ENCODE measurements around the gene DAB2IP.

DAB2IP gene

DNA sequence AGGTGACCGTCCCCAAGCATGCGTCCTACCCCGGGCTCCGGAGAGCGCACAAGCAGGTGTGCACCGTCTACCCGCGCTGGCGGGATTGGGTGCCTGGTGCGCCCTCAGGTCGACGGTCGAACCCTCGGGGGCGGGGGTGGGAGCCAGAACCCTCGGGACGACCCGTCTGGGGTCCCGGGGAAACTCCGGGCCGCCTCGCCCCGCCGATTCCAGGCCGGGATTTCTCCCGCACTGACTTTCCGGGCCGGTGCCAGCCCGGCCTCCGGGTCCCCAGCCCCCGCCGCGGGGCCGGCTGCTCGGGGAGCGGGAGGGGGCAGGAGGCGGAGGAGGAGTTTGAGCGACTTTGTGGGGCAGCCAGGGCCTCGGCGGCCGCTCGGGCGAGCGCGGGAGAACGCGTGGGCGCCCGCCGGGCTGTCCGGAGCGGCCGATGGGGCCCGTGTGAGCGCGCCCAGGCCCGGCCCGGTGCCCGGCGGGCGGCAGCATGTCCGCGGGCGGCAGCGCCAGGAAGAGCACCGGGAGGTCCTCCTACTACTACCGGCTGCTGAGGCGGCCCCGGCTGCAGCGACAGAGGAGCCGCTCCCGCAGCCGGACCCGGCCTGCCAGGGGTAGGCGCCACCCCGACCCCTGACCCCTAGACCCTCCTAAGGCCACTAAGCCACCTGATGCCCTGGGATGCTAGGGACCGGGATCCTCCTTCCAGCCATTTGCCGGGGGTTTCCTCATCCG lies at the start of gene DAB2IP:
Gene DAB2IP (plus strand): TSS at position 340 of the 726 bp plus-strand sequence. CDS start 142 bp downstream, at position 482.
- TF ChIP-seq ZNF384 (IDR thresholded peaks at IDR 0.05) (no peak), HDGF (IDR thresholded peaks at IDR 0.05; ENCODE audit: borderline replicate concordance) (no peak), L3MBTL2 (conservative IDR thresholded peaks at IDR 0.05) (no peak), FOXM1 (IDR thresholded peaks at IDR 0.05; ENCODE audit: borderline replicate concordance) (peak; percentile 65; the same call in 1 of the 2 replicates), NFRKB (IDR thresholded peaks at IDR 0.05) (no peak)
- TF ChIP-seq, protein P1, sequence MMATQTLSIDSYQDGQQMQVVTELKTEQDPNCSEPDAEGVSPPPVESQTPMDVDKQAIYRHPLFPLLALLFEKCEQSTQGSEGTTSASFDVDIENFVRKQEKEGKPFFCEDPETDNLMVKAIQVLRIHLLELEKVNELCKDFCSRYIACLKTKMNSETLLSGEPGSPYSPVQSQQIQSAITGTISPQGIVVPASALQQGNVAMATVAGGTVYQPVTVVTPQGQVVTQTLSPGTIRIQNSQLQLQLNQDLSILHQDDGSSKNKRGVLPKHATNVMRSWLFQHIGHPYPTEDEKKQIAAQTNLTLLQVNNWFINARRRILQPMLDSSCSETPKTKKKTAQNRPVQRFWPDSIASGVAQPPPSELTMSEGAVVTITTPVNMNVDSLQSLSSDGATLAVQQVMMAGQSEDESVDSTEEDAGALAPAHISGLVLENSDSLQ (IDR thresholded peaks at IDR 0.05) = no peak
- ChIA-PET POLR2A (interaction anchor here (0.9 to 1.3 kb wide), 2 partner anchors 8 to 48 kb away, joined by 3 read pairs; no protein-coding TSS in a partner anchor), CTCF (interaction anchor here (1.6 kb wide), 1 partner anchor 36 kb away, joined by 3 read pairs; no protein-coding TSS in a partner anchor)
- peak; percentile 79 for DNase-seq (ENCODE audit: extremely low spot score)

DNA sequence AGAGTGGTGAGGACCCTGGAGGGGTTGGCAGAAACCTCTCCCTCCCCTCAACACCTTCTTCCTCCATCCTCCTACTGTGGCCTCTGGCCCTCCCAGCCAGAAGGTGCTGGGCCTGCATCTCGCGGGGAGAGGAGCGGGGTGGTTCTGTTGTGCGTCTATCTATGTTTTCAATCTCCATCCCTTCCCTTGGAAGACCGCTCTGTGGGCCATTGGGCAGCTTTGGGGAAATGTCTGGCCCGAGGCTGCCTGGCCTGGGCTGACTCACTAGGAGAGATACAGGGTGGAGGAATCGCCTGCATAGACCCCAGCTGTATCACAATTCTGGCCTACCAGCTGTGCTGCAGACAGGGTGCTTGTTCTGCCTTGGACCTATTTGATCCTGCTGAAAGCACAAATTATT lies 48.4 kb upstream of the DAB2IP start:
- CTCF ChIA-PET = no interaction called here
- POLR2A ChIA-PET = no interaction called here
- no peak for TF ChIP-seq NFRKB (IDR thresholded peaks at IDR 0.05)
- no peak for TF ChIP-seq HDGF (IDR thresholded peaks at IDR 0.05; ENCODE audit: borderline replicate concordance)
- TF ChIP-seq ELF4 (IDR thresholded peaks at IDR 0.05) = no peak
- no peak for TF ChIP-seq BHLHE40 (IDR thresholded peaks at IDR 0.05; ENCODE audit: borderline replicate concordance)
- TF ChIP-seq, protein P1 (IDR thresholded peaks at IDR 0.05) = no peak
- TF ChIP-seq L3MBTL2 (conservative IDR thresholded peaks at IDR 0.05) = no peak
- no peak for TF ChIP-seq ZNF384 (IDR thresholded peaks at IDR 0.05)
- TF ChIP-seq ARNT (IDR thresholded peaks at IDR 0.05) = no peak
- TF ChIP-seq FOXA1 (IDR thresholded peaks at IDR 0.05) = no peak
- no peak for TF ChIP-seq SP1 (IDR thresholded peaks at IDR 0.05)
- no peak for TF ChIP-seq TARDBP (IDR thresholded peaks at IDR 0.05)
- TF ChIP-seq FOXK2 (IDR thresholded peaks at IDR 0.05) = no peak
- TF ChIP-seq SUZ12 (IDR thresholded peaks at IDR 0.05) = no peak
- no peak for DNase-seq (ENCODE audit: extremely low spot score)

DNA sequence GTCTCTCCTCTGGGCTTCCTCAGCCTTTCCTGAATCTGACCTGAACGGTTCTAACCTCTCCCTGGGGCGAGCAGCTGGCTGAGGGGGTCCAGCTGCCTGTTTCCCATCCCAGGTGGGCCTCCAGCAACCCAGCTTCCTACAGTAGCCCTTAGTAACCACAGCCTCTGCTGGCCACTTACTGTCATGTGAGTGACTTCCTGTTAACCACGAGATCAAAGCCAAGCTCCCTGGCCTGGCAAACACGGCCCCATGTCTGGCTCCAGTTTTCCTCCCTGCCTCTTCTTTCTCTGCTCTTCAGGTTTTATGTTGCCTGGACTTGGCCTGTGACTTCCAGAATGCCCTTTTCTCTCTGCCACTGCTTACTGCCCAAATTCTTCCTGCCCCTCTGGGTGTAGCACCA lies 47.2 kb upstream of the DAB2IP start:
- TF ChIP-seq FOXA1 (IDR thresholded peaks at IDR 0.05) (no peak), FOXK2 (IDR thresholded peaks at IDR 0.05) (no peak), NFRKB (IDR thresholded peaks at IDR 0.05) (no peak), LEF1 (IDR thresholded peaks at IDR 0.05; ENCODE audit: borderline replicate concordance) (no peak), HDGF (IDR thresholded peaks at IDR 0.05; ENCODE audit: borderline replicate concordance) (no peak)
- POLR2A ChIA-PET = no interaction called here
- no peak for DNase-seq (ENCODE audit: extremely low spot score)
- CTCF ChIA-PET = interaction anchor here (0.9 to 1.0 kb wide), 2 partner anchors 17 to 153 kb away, joined by 3 to 4 read pairs; no protein-coding TSS in a partner anchor

DNA sequence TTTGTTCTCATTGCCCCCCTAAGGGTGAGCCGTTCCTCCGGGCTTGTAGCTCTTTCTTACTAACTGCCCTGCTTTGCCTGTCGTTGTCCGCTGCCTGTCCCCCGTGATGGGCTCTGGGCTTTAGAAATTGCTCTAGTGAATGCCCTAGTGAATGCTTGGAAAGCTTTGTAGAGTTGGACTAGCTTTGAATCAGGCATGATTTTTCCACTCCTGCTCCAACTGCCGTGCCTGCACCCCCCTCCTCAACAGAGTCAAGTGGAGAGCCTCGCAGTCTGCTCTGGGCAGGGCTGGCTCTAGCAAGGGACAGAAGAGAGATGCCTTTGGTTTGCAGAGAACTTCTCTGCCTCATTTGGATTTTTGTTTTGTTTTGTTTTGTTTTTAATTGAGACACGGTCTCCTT lies 46.8 kb upstream of the DAB2IP start:
- TF ChIP-seq BHLHE40 (IDR thresholded peaks at IDR 0.05; ENCODE audit: borderline replicate concordance) = no peak
- TF ChIP-seq L3MBTL2 (conservative IDR thresholded peaks at IDR 0.05) = no peak
- no peak for TF ChIP-seq FOXM1 (IDR thresholded peaks at IDR 0.05; ENCODE audit: borderline replicate concordance)
- no peak for TF ChIP-seq FOXK2 (IDR thresholded peaks at IDR 0.05)
- no peak for DNase-seq (ENCODE audit: extremely low spot score)
- POLR2A ChIA-PET = no interaction called here
- CTCF ChIA-PET = interaction anchor here (0.9 to 1.0 kb wide), 2 partner anchors 16 to 154 kb away, joined by 3 to 4 read pairs; no protein-coding TSS in a partner anchor

DNA sequence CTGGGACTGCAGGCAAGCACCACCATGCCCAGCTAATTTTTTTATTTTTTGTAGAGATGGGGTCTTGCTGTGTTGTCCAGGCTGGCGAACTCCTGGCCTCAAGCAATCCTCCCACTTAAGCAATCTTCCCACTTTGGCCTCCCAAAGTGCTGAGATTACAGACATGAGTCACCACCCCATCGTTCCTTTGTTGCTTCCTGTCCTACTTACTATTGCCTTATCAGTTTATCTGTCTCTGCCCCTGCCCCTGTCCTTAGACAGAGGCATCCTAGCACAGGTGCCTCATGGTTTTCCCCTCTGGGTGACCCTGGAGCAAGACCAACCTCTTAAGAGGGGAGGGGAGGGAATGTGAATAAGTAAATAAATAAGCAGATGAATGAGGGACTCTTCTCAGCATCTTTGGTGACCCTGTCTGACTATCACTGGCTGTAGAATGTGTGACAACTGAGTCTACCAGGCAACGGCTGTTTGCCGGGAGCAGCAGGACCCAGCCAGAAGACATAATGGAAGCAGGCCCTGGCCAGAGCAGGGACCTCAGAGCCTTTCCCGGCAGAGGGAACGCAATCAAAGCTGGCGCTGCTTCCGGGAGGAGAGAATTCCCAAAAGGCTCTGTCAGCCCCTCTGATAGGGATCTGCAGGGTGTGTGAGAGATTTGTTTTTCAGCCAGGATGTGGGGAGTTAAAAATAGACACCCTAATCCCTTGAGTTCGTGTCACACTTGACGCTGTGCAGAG lies 43.8 kb upstream of the DAB2IP start:
- CTCF ChIA-PET = no interaction called here

DNA sequence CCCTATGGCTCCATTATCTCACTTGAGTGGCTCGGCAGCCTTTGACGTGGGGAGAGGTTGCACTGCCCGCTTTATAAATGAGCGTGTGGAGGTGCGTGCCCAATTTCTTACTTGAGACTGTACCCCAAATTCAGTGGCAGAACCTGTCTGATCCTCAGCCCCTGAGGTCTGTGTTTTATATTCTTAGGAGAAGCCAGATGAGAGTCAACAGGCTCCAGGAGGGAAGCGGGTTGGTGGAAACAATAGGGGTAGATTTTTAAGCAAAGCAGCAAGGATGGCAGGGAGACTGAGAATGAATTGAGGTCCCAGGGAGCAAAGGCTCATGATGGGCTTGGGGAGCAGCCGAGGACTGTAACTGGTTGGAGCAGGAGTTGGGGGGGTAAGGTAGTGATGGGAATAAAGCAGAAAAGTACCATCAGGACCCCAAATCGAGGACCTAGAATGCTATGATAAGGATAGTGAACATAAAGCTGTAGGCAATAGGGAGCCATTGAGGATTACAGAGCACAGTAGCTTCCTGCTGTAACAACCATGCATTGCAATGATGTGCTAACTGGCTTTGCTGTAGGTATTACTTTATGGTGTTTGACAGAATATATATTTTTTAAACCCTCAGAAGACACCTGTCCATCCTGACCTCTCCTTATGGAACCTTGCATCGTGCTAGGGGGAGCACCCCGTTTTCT lies 43.1 kb upstream of the DAB2IP start:
- DNase-seq (ENCODE audit: extremely low spot score) = no peak
- POLR2A ChIA-PET = no interaction called here
- CTCF ChIA-PET = interaction anchor here (1.0 kb wide), 1 partner anchor 79 kb away, joined by 5 read pairs; no protein-coding TSS in a partner anchor
- TF ChIP-seq ELF4 (IDR thresholded peaks at IDR 0.05) (no peak), SUZ12 (IDR thresholded peaks at IDR 0.05) (no peak), HDGF (IDR thresholded peaks at IDR 0.05; ENCODE audit: borderline replicate concordance) (no peak), FOXA1 (IDR thresholded peaks at IDR 0.05) (no peak), LEF1 (IDR thresholded peaks at IDR 0.05; ENCODE audit: borderline replicate concordance) (no peak), CTBP1 (IDR thresholded peaks at IDR 0.05; ENCODE audit: borderline replicate concordance) (no peak), ARNT (IDR thresholded peaks at IDR 0.05) (no peak), FOXM1 (IDR thresholded peaks at IDR 0.05; ENCODE audit: borderline replicate concordance) (no peak), ZNF384 (IDR thresholded peaks at IDR 0.05) (no peak), NFRKB (IDR thresholded peaks at IDR 0.05) (no peak), SP1 (IDR thresholded peaks at IDR 0.05) (no peak), BHLHE40 (IDR thresholded peaks at IDR 0.05; ENCODE audit: borderline replicate concordance) (no peak), TARDBP (IDR thresholded peaks at IDR 0.05) (no peak), L3MBTL2 (conservative IDR thresholded peaks at IDR 0.05) (no peak), FOXK2 (IDR thresholded peaks at IDR 0.05) (no peak)
- TF ChIP-seq, protein P1 (IDR thresholded peaks at IDR 0.05) = no peak

More for the DNA sequence above, 43.8 kb upstream of the DAB2IP start:
- DNase-seq (ENCODE audit: extremely low spot score) = no peak
- POLR2A ChIA-PET = no interaction called here
- TF ChIP-seq, protein P1 (IDR thresholded peaks at IDR 0.05) = no peak
- no peak for TF ChIP-seq CTBP1 (IDR thresholded peaks at IDR 0.05; ENCODE audit: borderline replicate concordance)
- no peak for TF ChIP-seq FOXA1 (IDR thresholded peaks at IDR 0.05)
